ENCODE data around the gene MMEL1.
A peak's percentile ranks its signal among the peaks of the same experiment; 100 is the strongest.

MMEL1 gene

GRCh38 chr1:2642560-2643413 lies 10.0 kb upstream of the MMEL1 start:
- DNase-seq (ENCODE audit: low spot score): peak; percentile 98

- no peak for DNase-seq (ENCODE audit: low spot score)
Measured at GRCh38 chr1:2642131-2642559, 9.3 kb upstream of the MMEL1 start.

GRCh38 chr1:2641381-2642130 lies 8.7 kb upstream of the MMEL1 start:
- no peak for DNase-seq (ENCODE audit: low spot score)

GRCh38 chr1:2640626-2641025 lies 7.8 kb upstream of the MMEL1 start:
- no peak for DNase-seq (ENCODE audit: low spot score)

GRCh38 chr1:2639607-2640521 lies 7.0 kb upstream of the MMEL1 start:
- DNase-seq (ENCODE audit: low spot score): no peak

GRCh38 chr1:2639203-2639602 lies 6.4 kb upstream of the MMEL1 start:
- no peak for DNase-seq (ENCODE audit: low spot score)

- DNase-seq (ENCODE audit: low spot score): no peak
Measured at GRCh38 chr1:2638466-2639115, 5.8 kb upstream of the MMEL1 start.

- no peak for DNase-seq (ENCODE audit: low spot score)
Measured at GRCh38 chr1:2637442-2638145, 4.8 kb upstream of the MMEL1 start.

GRCh38 chr1:2636733-2637132 lies 3.9 kb upstream of the MMEL1 start:
- DNase-seq (ENCODE audit: low spot score): no peak

- DNase-seq (ENCODE audit: low spot score): no peak
Measured at GRCh38 chr1:2635361-2636010, 2.7 kb upstream of the MMEL1 start.

- no peak for DNase-seq (ENCODE audit: low spot score)
Measured at GRCh38 chr1:2633936-2634491, 1.2 kb upstream of the MMEL1 start.

- DNase-seq (ENCODE audit: low spot score): no peak
Measured at GRCh38 chr1:2633366-2633935, 635 bp upstream of the MMEL1 start.

GRCh38 chr1:2632051-2632430 lies 775 bp downstream of the MMEL1 start:
- DNase-seq (ENCODE audit: low spot score): no peak

GRCh38 chr1:2631136-2632050 lies 1.4 kb downstream of the MMEL1 start:
- no peak for DNase-seq (ENCODE audit: low spot score)

GRCh38 chr1:2630498-2631135 lies 2.2 kb downstream of the MMEL1 start:
- no peak for DNase-seq (ENCODE audit: low spot score)

- DNase-seq (ENCODE audit: low spot score): no peak
Measured at GRCh38 chr1:2629627-2630497, 3.0 kb downstream of the MMEL1 start.

GRCh38 chr1:2628933-2629626 lies 3.7 kb downstream of the MMEL1 start:
- DNase-seq (ENCODE audit: low spot score): peak; percentile 44
